Panc1 (cell line): ENCODE results near the gene FOXN4. TPM values are rescaled to one million over a fixed set of nuclear protein-coding genes. Genes with fewer than 3 reads are reported as not detected.

Experiments used
- ATAC-seq: fragments of 200-7000 bp; cut with Tn5 transposase; 2 replicates; pipeline ENCODE4 v1.9.1; 2020; ENCODE audit warnings: mild to moderate bottlenecking, moderate library complexity
- BruUV-seq: library from RNA; stranded (reverse); fragments of 400-500 nt; replicated peaks from 2 replicates; lab custom pipeline; 2021; lab: Mats Ljungman, UMichigan
- CTCF ChIA-PET: fragments of 300-600 bp; sonication (Branson Sonifier 250); formaldehyde crosslinking; loops from one replicate; lab custom pipeline; 2022; ENCODE audit warnings: antibody characterized with exemption; lab: Charles Lee
- POLR2A ChIA-PET: fragments of 300-600 bp; sonication (Branson Sonifier 250); formaldehyde crosslinking; loops from one replicate; lab custom pipeline; 2022; ENCODE audit warnings: antibody characterized with exemption; lab: Charles Lee
- DNase-seq: peaks from one replicate; pipeline ENCODE4 v3.0.0-alpha.2; 2010; ENCODE audit warnings: low read depth, low spot score
- H3K27ac ChIP-seq: 2 replicates; pipeline ENCODE4 v1.5.1; 2011; ENCODE audit warnings: mild to moderate bottlenecking, low read length, inconsistent platforms
- H3K27me3 ChIP-seq: fragments of 200-500 bp; sonication (Bioruptor generic); 2 replicates; pipeline ENCODE4 v1.6.0; 2014; ENCODE audit warnings: low read length, inconsistent platforms; ENCODE audit not compliant: control insufficient read depth, insufficient read depth
- H3K36me3 ChIP-seq: fragments of 200-500 bp; sonication (Bioruptor generic); 2 replicates; pipeline ENCODE4 v1.5.1; 2014; ENCODE audit warnings: inconsistent platforms, mild to moderate bottlenecking, low read length, moderate library complexity; ENCODE audit not compliant: control insufficient read depth, insufficient read depth
- H3K4me1 ChIP-seq: 2 replicates; pipeline ENCODE4 v1.5.1; 2011; ENCODE audit warnings: inconsistent platforms, mild to moderate bottlenecking, low read length, moderate library complexity; ENCODE audit not compliant: control insufficient read depth, insufficient read depth
- H3K4me3 ChIP-seq, 2 experiments: 2 replicates each; pipeline ENCODE4 v1.5.1; 2011 to 2012; ENCODE audit warnings: low read depth in 2 of 2, low read length in 2 of 2, mild to moderate bottlenecking in 2 of 2, inconsistent platforms in 1 of 2, moderate library complexity in 1 of 2
- H3K9me3 ChIP-seq: fragments of 200-500 bp; sonication (Bioruptor generic); 2 replicates; pipeline ENCODE4 v1.5.1; 2014; ENCODE audit warnings: low read depth, mild to moderate bottlenecking, inconsistent platforms, low read length, moderate library complexity; ENCODE audit not compliant: control insufficient read depth, insufficient read depth
- CTCF ChIP-seq: fragments of 450-650 bp; IDR thresholded peaks from 2 replicates; pipeline ENCODE4 v1.5.1; 2017; ENCODE audit warnings: mild to moderate bottlenecking
- POLR2AphosphoS5 ChIP-seq: IDR thresholded peaks from 2 replicates; pipeline ENCODE4 v1.6.1; 2012; ENCODE audit warnings: mild to moderate bottlenecking, low read depth, low read length, moderate library complexity
- SIN3A ChIP-seq: IDR thresholded peaks from 2 replicates; pipeline ENCODE4 v1.6.1; 2012; ENCODE audit warnings: low read depth, mild to moderate bottlenecking, low read length, moderate library complexity, borderline replicate concordance; ENCODE audit not compliant: insufficient read depth
- TCF7L2 ChIP-seq: IDR thresholded peaks from 2 replicates; pipeline ENCODE4 v1.6.1; 2011; ENCODE audit warnings: mild to moderate bottlenecking, low read depth, low read length, inconsistent platforms
- in situ Hi-C: cut with HindIII; loops from 2 replicates; pipeline ENCODE4 v1.10.0; 2016; ENCODE audit warnings: low sequenced_read_pairs, low pct_unique_long_range_greater_than_20kb
- intact Hi-C: fragments of 100-400 bp; cut with micrococcal nuclease; formaldehyde crosslinking; loops from one replicate; pipeline ENCODE4 v1.10.0; 2022; ENCODE audit not compliant: unreplicated experiment
- total RNA-seq: library from RNA; stranded (reverse); gene quantifications from one replicate; pipeline ENCODE4 v1.2.1, GENCODE V29; 2021; ENCODE audit not compliant: unreplicated experiment
- TF ChIP-seq, protein P1 (sequence below), 2 experiments: IDR thresholded peaks; 2 replicates each; pipeline ENCODE4 v1.6.1; 2011 to 2012; ENCODE audit warnings: low read depth in 2 of 2, control low read depth in 1 of 2, low read length in 1 of 2, mild to moderate bottlenecking in 1 of 2, moderate library complexity in 1 of 2; ENCODE audit not compliant: insufficient read depth in 1 of 2

Gene FOXN4
- total RNA-seq, 1 experiment from 2014 or later, result 0.08 TPM

DNA sequence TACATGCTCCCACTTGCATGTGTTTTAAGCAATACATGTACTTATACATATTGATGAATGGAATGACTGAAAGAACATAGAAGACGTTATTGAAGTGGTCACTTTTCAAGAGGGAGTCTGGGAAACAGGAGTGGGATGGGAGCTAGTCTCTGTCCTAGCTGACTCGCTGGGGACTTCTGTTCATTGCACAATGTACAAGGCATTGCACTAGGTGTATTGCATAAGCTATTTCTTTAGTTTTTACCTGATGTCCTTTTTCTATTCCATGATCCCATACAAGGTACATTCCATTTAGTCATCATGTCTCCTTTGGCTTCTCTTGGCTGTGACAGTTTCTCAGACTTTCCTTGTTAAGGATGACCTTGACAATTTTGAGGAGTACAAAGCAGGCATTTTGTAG, 34.6 kb upstream of the FOXN4 start:
- in situ Hi-C loops, result no loop called here
- no peaks in the 10 kb centered on the region for H3K9me3 ChIP-seq
- ChIA-PET CTCF (no interaction called here), POLR2A (no interaction called here)
- DNase-seq, result no peak
- intact Hi-C loops, result no loop called here
- no peak for ATAC-seq
- no peak overlapping the region for H3K27ac ChIP-seq
- no peaks in the 10 kb centered on the region for H3K36me3 ChIP-seq
- H3K4me3 ChIP-seq, result no peak overlapping the region
- BruUV-seq, result no TSS peak
- no peaks in the 10 kb centered on the region for H3K4me1 ChIP-seq
- TF ChIP-seq POLR2AphosphoS5 (no peak), SIN3A (no peak), CTCF (no peak), TCF7L2 (no peak)
- TF ChIP-seq, protein P1, sequence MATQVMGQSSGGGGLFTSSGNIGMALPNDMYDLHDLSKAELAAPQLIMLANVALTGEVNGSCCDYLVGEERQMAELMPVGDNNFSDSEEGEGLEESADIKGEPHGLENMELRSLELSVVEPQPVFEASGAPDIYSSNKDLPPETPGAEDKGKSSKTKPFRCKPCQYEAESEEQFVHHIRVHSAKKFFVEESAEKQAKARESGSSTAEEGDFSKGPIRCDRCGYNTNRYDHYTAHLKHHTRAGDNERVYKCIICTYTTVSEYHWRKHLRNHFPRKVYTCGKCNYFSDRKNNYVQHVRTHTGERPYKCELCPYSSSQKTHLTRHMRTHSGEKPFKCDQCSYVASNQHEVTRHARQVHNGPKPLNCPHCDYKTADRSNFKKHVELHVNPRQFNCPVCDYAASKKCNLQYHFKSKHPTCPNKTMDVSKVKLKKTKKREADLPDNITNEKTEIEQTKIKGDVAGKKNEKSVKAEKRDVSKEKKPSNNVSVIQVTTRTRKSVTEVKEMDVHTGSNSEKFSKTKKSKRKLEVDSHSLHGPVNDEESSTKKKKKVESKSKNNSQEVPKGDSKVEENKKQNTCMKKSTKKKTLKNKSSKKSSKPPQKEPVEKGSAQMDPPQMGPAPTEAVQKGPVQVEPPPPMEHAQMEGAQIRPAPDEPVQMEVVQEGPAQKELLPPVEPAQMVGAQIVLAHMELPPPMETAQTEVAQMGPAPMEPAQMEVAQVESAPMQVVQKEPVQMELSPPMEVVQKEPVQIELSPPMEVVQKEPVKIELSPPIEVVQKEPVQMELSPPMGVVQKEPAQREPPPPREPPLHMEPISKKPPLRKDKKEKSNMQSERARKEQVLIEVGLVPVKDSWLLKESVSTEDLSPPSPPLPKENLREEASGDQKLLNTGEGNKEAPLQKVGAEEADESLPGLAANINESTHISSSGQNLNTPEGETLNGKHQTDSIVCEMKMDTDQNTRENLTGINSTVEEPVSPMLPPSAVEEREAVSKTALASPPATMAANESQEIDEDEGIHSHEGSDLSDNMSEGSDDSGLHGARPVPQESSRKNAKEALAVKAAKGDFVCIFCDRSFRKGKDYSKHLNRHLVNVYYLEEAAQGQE (IDR thresholded peaks at IDR 0.05; ENCODE audit: insufficient read depth in 1 of 2, low read depth in 2 of 2, low read length in 1 of 2), result no peak
- H3K27me3 ChIP-seq, result 0 out of 2 replicates have a peak, but pooled peaks cover 2% of the 10 kb centered on the region

GRCh38 chr12:109336593-109336992, 27.5 kb upstream of the FOXN4 start:
- H3K27me3 ChIP-seq, result peaks cover 2% of the 10 kb centered on the region; the same call in 1 of the 2 replicates
- BruUV-seq, result no TSS peak
- no peaks in the 10 kb centered on the region for H3K36me3 ChIP-seq
- intact Hi-C loops (no loop called here), in situ Hi-C loops (no loop called here)
- ATAC-seq (no peak), DNase-seq (no peak)
- POLR2A ChIA-PET, result no interaction called here
- no peak overlapping the region for H3K4me3 ChIP-seq
- TF ChIP-seq POLR2AphosphoS5 (no peak), TCF7L2 (no peak), CTCF (no peak), SIN3A (no peak)
- TF ChIP-seq, protein P1 (IDR thresholded peaks at IDR 0.05; ENCODE audit: insufficient read depth in 1 of 2, low read depth in 2 of 2, low read length in 1 of 2), result no peak
- H3K4me1 ChIP-seq, result no peaks in the 10 kb centered on the region
- CTCF ChIA-PET, result interaction anchor here (0.7 kb wide), 1 partner anchor 220 kb away, joined by 3 read pairs; no protein-coding TSS in a partner anchor
- no peaks in the 10 kb centered on the region for H3K9me3 ChIP-seq
- H3K27ac ChIP-seq, result no peak overlapping the region
